ENCODE measurements around the gene CHCHD6.
"Not testable (repeated sequence)": the region's sequence is repeated elsewhere in the genome, so short reads cannot be mapped to it uniquely, and the experiment has no call there.

The CHCHD6 gene

DNA sequence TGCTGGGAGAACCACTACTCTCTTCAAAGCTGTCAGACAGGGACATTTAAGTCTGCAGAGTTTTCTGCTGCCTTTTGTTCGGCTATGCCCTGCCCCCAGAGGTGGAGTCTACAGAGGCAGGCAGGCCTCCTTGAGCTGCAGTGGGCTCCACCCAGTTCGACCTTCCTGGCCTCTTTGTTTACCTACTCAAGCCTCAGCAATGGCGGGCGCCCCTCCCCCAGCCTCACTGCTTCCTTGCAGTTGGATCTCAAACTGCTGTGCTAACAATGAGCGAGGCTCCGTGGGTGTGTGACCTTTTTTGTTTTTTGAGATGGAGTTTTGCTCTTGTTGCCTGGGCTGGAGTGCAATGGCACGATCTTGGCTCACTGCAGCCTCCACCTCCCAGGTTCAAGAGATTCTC, 87.3 kb downstream of the CHCHD6 start:
- not testable (repeated sequence) for H3K9me3 ChIP-seq (ENCODE audit: low read length); H3K4me1 ChIP-seq (ENCODE audit: insufficient read depth, low read length); H3K36me3 ChIP-seq (ENCODE audit: insufficient read depth, low read length); H3K27me3 ChIP-seq (ENCODE audit: insufficient read depth, low read length); H3K4me3 ChIP-seq (ENCODE audit: low read length); H2AFZ ChIP-seq (ENCODE audit: low read depth, low read length)

DNA sequence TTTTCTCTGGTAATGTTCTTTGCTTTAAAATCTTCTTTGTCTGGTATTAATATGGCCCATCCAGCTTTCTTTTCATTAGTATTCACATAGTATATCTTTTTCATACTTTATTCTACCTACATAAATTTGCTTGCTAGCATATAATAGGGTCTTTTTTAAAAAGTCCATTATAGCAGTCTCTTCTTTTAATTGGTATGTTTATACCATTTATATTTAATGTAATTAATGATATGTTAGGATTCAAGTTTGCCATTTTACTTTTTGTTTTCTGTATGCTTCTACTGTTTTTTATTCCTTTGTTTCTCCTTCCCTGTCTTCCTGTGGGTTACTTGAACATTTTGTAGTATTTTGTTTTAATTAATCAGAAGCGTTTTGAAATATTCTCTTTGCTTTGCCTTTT, 89.0 kb downstream of the CHCHD6 start:
- Histone ChIP-seq H3K9me3 (ENCODE audit: low read length) (no peaks in the 10 kb centered on the region), H3K36me3 (ENCODE audit: insufficient read depth, low read length) (no peaks in the 10 kb centered on the region), H3K4me1 (ENCODE audit: insufficient read depth, low read length) (no peaks in the 10 kb centered on the region), H3K27me3 (ENCODE audit: insufficient read depth, low read length) (no peaks in the 10 kb centered on the region), H3K4me3 (ENCODE audit: low read length) (no peak overlapping the region), H2AFZ (ENCODE audit: low read depth, low read length) (no peak overlapping the region)

DNA sequence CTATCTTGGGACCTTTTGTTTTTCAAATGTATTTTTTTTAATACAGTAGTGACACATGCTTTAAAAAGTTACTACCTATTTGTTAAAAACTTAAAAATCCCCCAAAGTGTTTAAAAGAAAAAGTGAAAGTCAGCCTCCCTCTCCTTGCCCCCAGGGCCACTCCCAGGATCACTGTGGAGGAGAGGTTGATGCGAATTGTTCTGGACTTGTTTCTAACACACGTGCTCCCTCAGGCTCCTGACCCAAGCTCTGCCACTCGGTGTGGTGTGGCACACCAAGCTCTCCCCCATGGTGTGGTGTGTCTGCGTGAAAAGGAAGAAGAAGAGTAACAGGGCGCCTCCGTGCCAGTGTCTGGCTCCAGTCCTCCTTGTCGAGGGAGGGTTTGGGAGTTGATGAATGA, 93.5 kb downstream of the CHCHD6 start:
- Histone ChIP-seq H3K9me3 (ENCODE audit: low read length) (peaks cover 14% of the 10 kb centered on the region), H3K27me3 (ENCODE audit: insufficient read depth, low read length) (no peaks in the 10 kb centered on the region), H2AFZ (ENCODE audit: low read depth, low read length) (no peak overlapping the region), H3K36me3 (ENCODE audit: insufficient read depth, low read length) (no peaks in the 10 kb centered on the region), H3K4me1 (ENCODE audit: insufficient read depth, low read length) (no peaks in the 10 kb centered on the region), H3K4me3 (ENCODE audit: low read length) (no peak overlapping the region)

DNA sequence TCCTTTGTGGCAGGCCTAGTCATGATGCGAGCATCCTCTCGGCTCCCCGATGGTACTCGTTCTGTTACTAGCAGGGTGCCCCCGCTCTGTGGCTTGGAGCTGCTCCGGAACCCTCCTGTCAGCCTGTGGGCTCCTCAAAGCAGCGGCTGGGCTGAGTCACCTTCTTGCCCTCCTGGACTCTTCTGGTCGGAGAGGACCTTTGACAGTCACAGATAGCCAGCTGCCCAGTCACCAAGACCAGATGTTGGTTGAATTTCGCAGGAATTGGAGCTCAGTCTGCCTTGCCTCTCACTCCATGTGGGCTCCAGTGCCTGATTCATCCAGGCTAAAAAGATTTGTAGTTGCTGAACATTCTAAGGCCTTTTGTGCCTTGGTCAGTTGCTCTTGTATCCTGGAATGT, 94.5 kb downstream of the CHCHD6 start:
- H3K36me3 ChIP-seq (ENCODE audit: insufficient read depth, low read length), result no peaks in the 10 kb centered on the region
- no peak overlapping the region for H3K4me3 ChIP-seq (ENCODE audit: low read length)

DNA sequence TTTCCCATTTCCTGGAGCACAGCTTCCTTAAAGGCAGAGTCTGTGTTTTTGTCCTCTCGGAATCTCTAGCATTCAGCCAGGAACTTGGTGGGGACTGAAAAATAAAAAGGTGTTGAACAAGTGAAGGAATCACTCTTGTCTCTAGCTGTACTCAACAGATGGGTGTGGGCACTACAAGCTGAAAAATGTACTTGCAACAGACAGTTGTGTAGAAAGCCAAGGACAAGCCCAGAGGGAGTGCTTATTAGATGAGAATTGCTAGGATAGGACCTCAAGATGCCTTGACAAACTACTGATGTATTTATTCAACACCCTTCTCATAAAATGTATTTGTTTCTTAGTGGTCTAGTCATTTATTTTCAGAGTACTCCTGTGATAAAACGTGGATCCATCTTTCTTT, 95.1 kb downstream of the CHCHD6 start:
- Histone ChIP-seq H3K27me3 (ENCODE audit: insufficient read depth, low read length) (no peaks in the 10 kb centered on the region), H3K4me3 (ENCODE audit: low read length) (no peak overlapping the region), H3K4me1 (ENCODE audit: insufficient read depth, low read length) (no peaks in the 10 kb centered on the region), H3K9me3 (ENCODE audit: low read length) (peaks cover 14% of the 10 kb centered on the region), H2AFZ (ENCODE audit: low read depth, low read length) (no peak overlapping the region), H3K36me3 (ENCODE audit: insufficient read depth, low read length) (no peaks in the 10 kb centered on the region)

More for the DNA sequence above, 94.5 kb downstream of the CHCHD6 start:
- Histone ChIP-seq H2AFZ (ENCODE audit: low read depth, low read length) (no peak overlapping the region), H3K9me3 (ENCODE audit: low read length) (peaks cover 14% of the 10 kb centered on the region), H3K4me1 (ENCODE audit: insufficient read depth, low read length) (no peaks in the 10 kb centered on the region), H3K27me3 (ENCODE audit: insufficient read depth, low read length) (no peaks in the 10 kb centered on the region)

DNA sequence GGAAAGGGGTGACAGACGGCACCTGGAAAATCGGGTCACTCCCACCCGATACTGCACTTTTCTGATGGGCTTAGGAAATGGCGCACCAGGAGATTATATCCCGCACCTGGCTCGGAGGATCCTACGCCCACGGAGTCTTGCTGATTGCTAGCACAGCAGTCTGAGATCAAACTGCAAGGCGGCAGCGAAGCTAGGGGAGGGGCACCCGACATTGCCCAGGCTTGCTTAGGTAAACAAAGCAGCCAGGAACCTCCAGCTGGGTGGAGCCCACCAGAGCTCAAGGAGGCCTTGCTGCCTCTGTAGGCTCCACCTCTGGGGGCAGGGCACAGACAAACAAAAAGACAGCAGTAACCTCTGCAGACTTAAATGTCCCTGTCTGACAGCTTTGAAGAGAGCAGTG, 97.3 kb downstream of the CHCHD6 start:
- H3K27me3 ChIP-seq (ENCODE audit: insufficient read depth, low read length); H3K36me3 ChIP-seq (ENCODE audit: insufficient read depth, low read length); H3K4me1 ChIP-seq (ENCODE audit: insufficient read depth, low read length); H2AFZ ChIP-seq (ENCODE audit: low read depth, low read length); H3K4me3 ChIP-seq (ENCODE audit: low read length): not testable (repeated sequence)
- H3K9me3 ChIP-seq (ENCODE audit: low read length), result peaks cover 14% of the 10 kb centered on the region

DNA sequence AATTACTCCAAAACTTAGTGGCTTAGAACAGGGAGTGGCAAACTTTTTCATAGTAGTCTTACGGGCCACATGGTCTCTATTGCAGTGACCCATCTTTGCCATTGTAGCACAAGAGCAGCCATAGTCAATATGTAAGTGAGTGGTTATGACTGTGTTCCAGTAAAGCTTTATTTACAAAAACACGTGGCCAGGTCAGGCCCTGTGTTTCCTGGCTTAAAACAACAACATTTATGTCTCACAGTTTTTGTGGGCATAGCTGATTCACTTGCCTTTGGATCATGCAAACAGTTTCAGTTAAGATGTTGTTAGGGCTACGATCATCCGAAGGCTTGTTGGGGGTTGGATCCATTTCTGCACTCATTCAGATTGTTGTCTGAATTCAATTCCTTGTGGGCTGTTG, 103.8 kb downstream of the CHCHD6 start:
- Histone ChIP-seq H3K4me1 (ENCODE audit: insufficient read depth, low read length) (no peaks in the 10 kb centered on the region), H3K36me3 (ENCODE audit: insufficient read depth, low read length) (no peaks in the 10 kb centered on the region), H2AFZ (ENCODE audit: low read depth, low read length) (no peak overlapping the region), H3K4me3 (ENCODE audit: low read length) (no peak overlapping the region), H3K27me3 (ENCODE audit: insufficient read depth, low read length) (no peaks in the 10 kb centered on the region), H3K9me3 (ENCODE audit: low read length) (no peaks in the 10 kb centered on the region)

DNA sequence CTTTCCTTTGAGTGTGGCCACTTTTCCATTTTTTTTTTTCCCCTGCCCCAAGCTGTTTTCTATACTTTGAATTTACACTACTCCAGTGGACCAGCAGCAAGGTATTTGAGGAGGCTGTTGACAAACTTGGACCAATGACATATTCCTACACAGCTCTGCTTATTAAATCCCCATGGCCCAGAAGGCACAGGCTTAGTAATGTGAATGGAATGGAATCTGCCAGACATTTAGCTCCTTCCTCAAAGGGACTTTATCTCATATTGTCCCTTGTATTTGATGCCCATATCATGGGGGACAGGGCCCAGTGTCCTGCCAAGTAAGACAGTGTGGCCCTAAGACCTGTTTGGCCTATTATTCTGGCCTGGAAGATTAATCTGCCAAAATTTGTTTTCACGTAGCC, 107.5 kb downstream of the CHCHD6 start:
- Histone ChIP-seq H3K4me1 (ENCODE audit: insufficient read depth, low read length) (no peaks in the 10 kb centered on the region), H3K27me3 (ENCODE audit: insufficient read depth, low read length) (no peaks in the 10 kb centered on the region), H3K36me3 (ENCODE audit: insufficient read depth, low read length) (no peaks in the 10 kb centered on the region), H2AFZ (ENCODE audit: low read depth, low read length) (no peak overlapping the region), H3K9me3 (ENCODE audit: low read length) (no peaks in the 10 kb centered on the region), H3K4me3 (ENCODE audit: low read length) (no peak overlapping the region)

DNA sequence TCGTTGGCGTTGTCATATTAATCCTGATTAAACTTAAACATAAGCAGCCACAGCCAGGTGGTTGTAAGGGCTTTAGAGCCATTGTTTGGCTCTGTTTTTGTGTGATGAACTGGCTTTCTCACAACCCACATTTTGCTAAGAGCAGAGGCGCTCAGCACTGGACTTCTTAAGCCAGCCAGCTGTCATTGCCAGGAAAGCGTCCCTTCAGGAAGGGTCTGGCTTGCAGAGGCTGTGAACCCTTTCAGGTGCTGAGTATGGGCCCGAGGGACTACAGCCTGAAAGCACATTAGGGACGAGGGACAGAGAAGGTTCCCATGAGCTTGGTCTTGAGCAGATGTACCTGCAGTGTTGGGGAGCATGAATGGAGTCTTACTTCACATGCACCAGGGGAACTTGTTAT, 112.3 kb downstream of the CHCHD6 start:
- H3K27me3 ChIP-seq (ENCODE audit: insufficient read depth, low read length), result no peaks in the 10 kb centered on the region
- no peak overlapping the region for H2AFZ ChIP-seq (ENCODE audit: low read depth, low read length)
- peaks cover 6% of the 10 kb centered on the region for H3K4me1 ChIP-seq (ENCODE audit: insufficient read depth, low read length)
- no peak overlapping the region for H3K4me3 ChIP-seq (ENCODE audit: low read length)
- no peaks in the 10 kb centered on the region for H3K36me3 ChIP-seq (ENCODE audit: insufficient read depth, low read length)
- H3K9me3 ChIP-seq (ENCODE audit: low read length), result no peaks in the 10 kb centered on the region

DNA sequence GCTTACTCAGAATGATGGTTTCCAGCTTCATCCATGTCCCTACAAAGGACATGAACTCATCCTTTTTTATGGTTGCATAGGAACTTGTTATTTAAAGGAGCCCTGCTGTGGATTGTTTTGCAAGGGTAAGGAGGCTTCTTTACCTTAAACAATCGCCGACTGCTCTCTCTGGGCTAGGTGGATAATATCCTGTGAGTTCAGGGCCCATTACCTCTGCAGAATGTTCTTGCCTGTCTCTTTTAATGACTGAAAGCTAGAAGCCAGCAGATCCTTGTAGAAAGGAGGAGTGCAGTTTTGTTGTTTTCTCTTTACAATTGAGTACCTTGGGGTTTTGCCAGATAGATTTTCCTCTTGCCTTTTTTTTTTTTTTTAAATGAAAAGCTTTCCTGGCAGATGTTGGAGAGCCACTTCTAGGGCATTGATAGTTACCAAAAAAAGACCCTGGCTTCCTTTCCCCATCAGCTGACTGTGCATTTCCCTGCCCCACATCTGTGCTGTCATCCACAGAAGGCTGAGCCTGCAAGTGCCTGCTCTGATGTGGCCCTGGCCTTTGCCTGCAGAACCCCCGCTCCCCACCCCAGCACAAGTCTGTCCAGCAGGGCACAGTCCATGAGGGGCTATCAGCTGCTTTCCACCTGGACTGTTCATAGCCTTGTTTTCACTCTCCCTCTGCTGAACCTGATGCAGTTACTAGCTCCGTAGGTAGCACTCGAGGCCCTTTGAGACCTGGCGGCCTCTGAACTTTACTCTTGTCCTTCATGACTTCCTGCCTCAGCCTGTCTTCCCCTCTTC, 113.1 kb downstream of the CHCHD6 start:
- Histone ChIP-seq H2AFZ (ENCODE audit: low read depth, low read length) (no peak overlapping the region), H3K27me3 (ENCODE audit: insufficient read depth, low read length) (no peaks in the 10 kb centered on the region), H3K36me3 (ENCODE audit: insufficient read depth, low read length) (no peaks in the 10 kb centered on the region), H3K9me3 (ENCODE audit: low read length) (no peaks in the 10 kb centered on the region), H3K4me1 (ENCODE audit: insufficient read depth, low read length) (peaks cover 6% of the 10 kb centered on the region), H3K4me3 (ENCODE audit: low read length) (no peak overlapping the region)

DNA sequence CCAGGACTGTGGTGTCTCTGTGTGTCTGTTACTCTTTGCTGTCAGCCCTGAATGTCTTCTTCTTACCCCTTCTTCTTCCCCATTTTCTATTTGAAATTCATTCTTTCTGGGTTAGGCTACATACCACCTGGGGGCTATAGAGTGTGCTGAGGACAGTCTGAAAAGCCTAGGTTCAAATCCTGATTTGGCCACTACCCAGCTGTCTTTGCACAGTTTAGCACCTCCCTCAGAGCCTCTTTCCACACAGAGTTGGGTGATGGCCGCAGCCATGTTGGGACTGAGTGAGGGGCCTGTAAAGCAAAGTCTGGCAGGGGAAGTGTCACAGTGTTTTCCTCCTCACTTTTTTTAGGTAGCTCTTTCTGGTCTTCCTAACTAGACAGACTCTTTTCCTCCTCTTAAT, 113.7 kb downstream of the CHCHD6 start:
- Histone ChIP-seq H3K9me3 (ENCODE audit: low read length) (no peaks in the 10 kb centered on the region), H3K4me3 (ENCODE audit: low read length) (no peak overlapping the region), H3K36me3 (ENCODE audit: insufficient read depth, low read length) (no peaks in the 10 kb centered on the region), H2AFZ (ENCODE audit: low read depth, low read length) (no peak overlapping the region), H3K4me1 (ENCODE audit: insufficient read depth, low read length) (peaks cover 6% of the 10 kb centered on the region), H3K27me3 (ENCODE audit: insufficient read depth, low read length) (no peaks in the 10 kb centered on the region)

DNA sequence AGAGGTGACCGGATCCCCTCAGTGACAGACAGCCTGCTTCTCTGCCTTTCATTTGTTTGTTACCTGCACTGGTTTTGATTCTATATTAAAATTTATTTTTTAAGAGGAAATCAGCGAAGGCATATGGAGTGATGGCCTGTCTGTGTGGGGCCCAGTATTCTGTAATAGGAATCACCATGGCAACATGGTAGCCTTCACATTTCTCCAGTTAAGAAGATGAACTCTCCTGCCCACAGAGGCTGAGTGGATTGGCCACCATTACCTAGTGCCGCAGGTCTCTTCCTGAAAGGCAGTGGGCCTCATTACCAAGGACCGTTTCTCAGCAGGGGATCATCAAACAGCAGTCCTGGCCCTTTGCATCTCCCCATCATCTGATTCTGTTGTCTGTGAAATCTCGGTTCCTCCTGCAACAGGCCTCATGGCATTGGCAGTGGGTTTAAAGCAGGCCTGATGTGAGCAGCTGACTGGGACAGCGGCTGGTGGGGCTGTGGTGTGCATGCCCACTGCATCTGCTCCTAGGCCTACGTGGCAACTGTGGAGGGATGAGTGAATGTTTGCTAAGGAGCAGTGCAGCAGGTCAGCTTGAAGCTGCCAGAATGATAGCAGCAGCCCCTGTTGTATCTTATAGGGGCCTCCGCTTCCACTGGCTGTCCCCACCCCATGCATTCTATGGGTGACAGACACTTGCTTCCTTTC, 114.5 kb downstream of the CHCHD6 start:
- Histone ChIP-seq H3K4me1 (ENCODE audit: insufficient read depth, low read length) (peaks cover 6% of the 10 kb centered on the region), H2AFZ (ENCODE audit: low read depth, low read length) (no peak overlapping the region), H3K36me3 (ENCODE audit: insufficient read depth, low read length) (no peaks in the 10 kb centered on the region), H3K27me3 (ENCODE audit: insufficient read depth, low read length) (no peaks in the 10 kb centered on the region), H3K9me3 (ENCODE audit: low read length) (no peaks in the 10 kb centered on the region), H3K4me3 (ENCODE audit: low read length) (no peak overlapping the region)

DNA sequence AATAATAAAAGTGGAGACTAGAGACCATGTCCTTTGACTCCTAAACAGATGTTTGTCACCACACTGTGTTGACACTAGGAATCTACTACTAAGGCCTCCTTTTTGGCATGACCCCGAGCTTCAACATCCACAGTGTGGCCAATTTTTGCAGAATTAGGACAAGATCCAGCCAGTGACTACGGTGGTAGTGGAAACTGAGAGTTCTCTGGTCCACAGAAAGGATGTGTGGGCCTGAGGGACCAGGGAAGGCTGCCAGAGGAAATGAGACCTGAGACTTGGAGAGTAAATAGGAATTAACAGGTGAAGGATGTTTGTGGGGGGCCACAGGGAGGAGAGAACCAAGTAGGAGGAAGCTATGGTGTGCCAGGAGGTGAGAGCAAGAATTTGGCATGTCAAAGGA, 122.7 kb downstream of the CHCHD6 start:
- Histone ChIP-seq H3K9me3 (ENCODE audit: low read length) (no peaks in the 10 kb centered on the region), H3K4me1 (ENCODE audit: insufficient read depth, low read length) (no peaks in the 10 kb centered on the region), H3K27me3 (ENCODE audit: insufficient read depth, low read length) (no peaks in the 10 kb centered on the region), H2AFZ (ENCODE audit: low read depth, low read length) (no peak overlapping the region), H3K4me3 (ENCODE audit: low read length) (no peak overlapping the region), H3K36me3 (ENCODE audit: insufficient read depth, low read length) (no peaks in the 10 kb centered on the region)

DNA sequence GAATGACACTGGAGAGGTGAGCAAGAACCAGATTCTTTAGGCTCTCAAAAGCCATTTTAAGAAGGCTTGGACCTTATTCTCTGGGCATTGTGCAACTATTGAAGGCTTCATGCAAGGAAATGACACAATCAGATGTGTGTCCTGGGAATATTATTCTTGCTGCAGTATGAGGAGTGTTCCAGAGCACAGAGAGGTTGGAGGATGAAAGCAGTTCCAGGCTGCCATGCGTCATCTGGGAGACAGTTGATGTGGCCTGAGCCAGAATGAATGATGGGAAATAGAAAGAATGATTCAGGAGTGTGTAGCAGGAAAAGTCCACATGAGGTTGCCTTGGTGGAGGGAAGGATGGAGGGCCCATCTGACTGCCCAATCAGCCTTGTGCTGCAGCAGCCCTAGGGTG, 123.1 kb downstream of the CHCHD6 start:
- no peak overlapping the region for H3K4me3 ChIP-seq (ENCODE audit: low read length)
- H3K4me1 ChIP-seq (ENCODE audit: insufficient read depth, low read length), result no peaks in the 10 kb centered on the region
- H3K36me3 ChIP-seq (ENCODE audit: insufficient read depth, low read length), result no peaks in the 10 kb centered on the region
- H2AFZ ChIP-seq (ENCODE audit: low read depth, low read length), result no peak overlapping the region
- no peaks in the 10 kb centered on the region for H3K27me3 ChIP-seq (ENCODE audit: insufficient read depth, low read length)
- H3K9me3 ChIP-seq (ENCODE audit: low read length), result no peaks in the 10 kb centered on the region

Measured in neuron (in vitro differentiated cells).